ENCODE results near the gene SBF2.

Gene SBF2

GRCh38 chr11:10164621-10165020 is 129.4 kb downstream of the SBF2 start:
- Histone ChIP-seq H3K4me3 (ENCODE audit: extremely low read depth, insufficient read depth, low read length, poor library complexity, severe bottlenecking) (no peak overlapping the region), H3K4me1 (ENCODE audit: control insufficient read depth, insufficient read depth, low read length, poor library complexity, severe bottlenecking) (peaks cover 3% of the 10 kb centered on the region)

GRCh38 chr11:10162222-10162621 is 131.8 kb downstream of the SBF2 start:
- H3K4me1 ChIP-seq (ENCODE audit: control insufficient read depth, insufficient read depth, low read length, poor library complexity, severe bottlenecking): peaks cover 3% of the 10 kb centered on the region
- H3K27ac ChIP-seq (ENCODE audit: low read depth, low read length, severe bottlenecking): no peak overlapping the region
- no peaks in the 10 kb centered on the region for H3K36me3 ChIP-seq (ENCODE audit: control insufficient read depth, insufficient read depth, low read length)
- H3K4me3 ChIP-seq (ENCODE audit: extremely low read depth, insufficient read depth, low read length, poor library complexity, severe bottlenecking): no peak overlapping the region
- WGBS, 2 experiments (ENCODE audit: insufficient coverage in 2 of 2): no CpG with 5 or more reads among the region's 2 CpGs
- H3K9me3 ChIP-seq (ENCODE audit: control insufficient read depth, low read length): no peaks in the 10 kb centered on the region

More at GRCh38 chr11:10164621-10165020, 129.4 kb downstream of the SBF2 start:
- Histone ChIP-seq H3K36me3 (ENCODE audit: control insufficient read depth, insufficient read depth, low read length) (no peaks in the 10 kb centered on the region), H3K27ac (ENCODE audit: low read depth, low read length, severe bottlenecking) (no peak overlapping the region), H3K9me3 (ENCODE audit: control insufficient read depth, low read length) (no peaks in the 10 kb centered on the region)

DNA sequence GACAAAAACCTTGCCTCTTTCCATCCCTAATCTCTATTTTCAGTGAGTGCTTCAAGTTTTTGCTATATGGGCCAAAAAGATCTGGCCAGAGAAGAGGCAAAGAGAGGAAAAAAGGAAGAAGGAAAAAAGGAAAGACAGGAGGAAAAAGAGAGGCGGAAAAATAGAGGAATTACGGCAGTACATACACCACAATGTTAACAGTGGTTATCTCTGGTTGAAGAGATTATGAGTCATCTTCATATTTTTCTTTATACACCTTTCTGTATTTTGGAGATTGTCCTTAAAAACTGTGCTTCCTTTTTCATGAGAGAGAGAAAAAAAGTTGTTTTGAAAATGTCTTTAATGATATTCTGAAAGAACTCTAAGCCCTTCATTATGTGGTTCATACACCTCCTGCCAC is 133.7 kb downstream of the SBF2 start:
- no peak overlapping the region for H3K4me3 ChIP-seq (ENCODE audit: extremely low read depth, insufficient read depth, low read length, poor library complexity, severe bottlenecking)
- no CpG with 5 or more reads among the region's 2 CpGs for WGBS, 2 experiments (ENCODE audit: insufficient coverage in 2 of 2)
- no peak overlapping the region for H3K27ac ChIP-seq (ENCODE audit: low read depth, low read length, severe bottlenecking)

DNA sequence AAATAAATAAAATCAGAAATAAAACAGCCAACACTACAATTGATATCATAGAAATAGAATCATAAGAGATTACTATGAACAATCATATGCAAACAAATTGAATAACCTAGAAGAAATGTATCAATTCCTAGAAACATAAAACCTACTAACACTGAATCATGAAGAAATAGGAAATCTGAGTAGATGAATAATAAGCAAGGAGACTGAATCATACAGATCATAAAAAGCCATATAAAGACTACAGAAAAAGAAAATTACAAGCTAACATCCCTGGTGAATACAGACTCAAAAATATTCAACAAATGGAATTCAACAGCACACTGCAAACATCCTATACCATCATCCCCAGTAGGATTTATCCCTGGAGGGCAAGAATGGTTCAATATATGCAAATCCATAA is 135.6 kb downstream of the SBF2 start:
- Histone ChIP-seq H3K36me3 (ENCODE audit: control insufficient read depth, insufficient read depth, low read length) (peaks cover 3% of the 10 kb centered on the region), H3K9me3 (ENCODE audit: control insufficient read depth, low read length) (no peaks in the 10 kb centered on the region), H3K27ac (ENCODE audit: low read depth, low read length, severe bottlenecking) (no peak overlapping the region), H3K4me3 (ENCODE audit: extremely low read depth, insufficient read depth, low read length, poor library complexity, severe bottlenecking) (no peak overlapping the region), H3K4me1 (ENCODE audit: control insufficient read depth, insufficient read depth, low read length, poor library complexity, severe bottlenecking) (peaks cover 3% of the 10 kb centered on the region)

More for the DNA sequence above, 133.7 kb downstream of the SBF2 start:
- peaks cover 3% of the 10 kb centered on the region for H3K36me3 ChIP-seq (ENCODE audit: control insufficient read depth, insufficient read depth, low read length)
- no peaks in the 10 kb centered on the region for H3K9me3 ChIP-seq (ENCODE audit: control insufficient read depth, low read length)
- peaks cover 3% of the 10 kb centered on the region for H3K4me1 ChIP-seq (ENCODE audit: control insufficient read depth, insufficient read depth, low read length, poor library complexity, severe bottlenecking)

- H3K9me3 ChIP-seq (ENCODE audit: control insufficient read depth, low read length): no peaks in the 10 kb centered on the region
- peaks cover 3% of the 10 kb centered on the region for H3K36me3 ChIP-seq (ENCODE audit: control insufficient read depth, insufficient read depth, low read length)
Observed at GRCh38 chr11:10155793-10156490, 138.1 kb downstream of the SBF2 start.

GRCh38 chr11:10150800-10151199 is 143.2 kb downstream of the SBF2 start:
- 100% methylated on average over 1 of the region's 2 CpGs; no CpG with 5 or more reads in 1 of the 2 experiments for WGBS, 2 experiments (ENCODE audit: insufficient coverage in 2 of 2)
- no peak overlapping the region for H3K4me3 ChIP-seq (ENCODE audit: extremely low read depth, insufficient read depth, low read length, poor library complexity, severe bottlenecking)
- H3K9me3 ChIP-seq (ENCODE audit: control insufficient read depth, low read length): peaks cover 4% of the 10 kb centered on the region
- H3K4me1 ChIP-seq (ENCODE audit: control insufficient read depth, insufficient read depth, low read length, poor library complexity, severe bottlenecking): no peaks in the 10 kb centered on the region
- H3K27ac ChIP-seq (ENCODE audit: low read depth, low read length, severe bottlenecking): no peak overlapping the region
- H3K36me3 ChIP-seq (ENCODE audit: control insufficient read depth, insufficient read depth, low read length): no peaks in the 10 kb centered on the region

More at GRCh38 chr11:10155793-10156490, 138.1 kb downstream of the SBF2 start:
- H3K27ac ChIP-seq (ENCODE audit: low read depth, low read length, severe bottlenecking): no peak overlapping the region
- H3K4me3 ChIP-seq (ENCODE audit: extremely low read depth, insufficient read depth, low read length, poor library complexity, severe bottlenecking): no peak overlapping the region
- 91 to 97% methylated on average over 11 to 17 of the region's 17 CpGs for WGBS, 2 experiments (ENCODE audit: insufficient coverage in 2 of 2)
- no peaks in the 10 kb centered on the region for H3K4me1 ChIP-seq (ENCODE audit: control insufficient read depth, insufficient read depth, low read length, poor library complexity, severe bottlenecking)

- no peaks in the 10 kb centered on the region for H3K4me1 ChIP-seq (ENCODE audit: control insufficient read depth, insufficient read depth, low read length, poor library complexity, severe bottlenecking)
- peaks cover 4% of the 10 kb centered on the region for H3K9me3 ChIP-seq (ENCODE audit: control insufficient read depth, low read length)
- H3K4me3 ChIP-seq (ENCODE audit: extremely low read depth, insufficient read depth, low read length, poor library complexity, severe bottlenecking): no peak overlapping the region
- no peaks in the 10 kb centered on the region for H3K36me3 ChIP-seq (ENCODE audit: control insufficient read depth, insufficient read depth, low read length)
- H3K27ac ChIP-seq (ENCODE audit: low read depth, low read length, severe bottlenecking): no peak overlapping the region
Observed at GRCh38 chr11:10149553-10149952, 144.5 kb downstream of the SBF2 start.

GRCh38 chr11:10147195-10147594 is 146.8 kb downstream of the SBF2 start:
- WGBS, 2 experiments (ENCODE audit: insufficient coverage in 2 of 2): 90 to 100% methylated on average over 2 to 3 of the region's 3 CpGs
- Histone ChIP-seq H3K4me1 (ENCODE audit: control insufficient read depth, insufficient read depth, low read length, poor library complexity, severe bottlenecking) (no peaks in the 10 kb centered on the region), H3K4me3 (ENCODE audit: extremely low read depth, insufficient read depth, low read length, poor library complexity, severe bottlenecking) (no peak overlapping the region), H3K36me3 (ENCODE audit: control insufficient read depth, insufficient read depth, low read length) (no peaks in the 10 kb centered on the region), H3K9me3 (ENCODE audit: control insufficient read depth, low read length) (peaks cover 4% of the 10 kb centered on the region), H3K27ac (ENCODE audit: low read depth, low read length, severe bottlenecking) (no peak overlapping the region)

DNA sequence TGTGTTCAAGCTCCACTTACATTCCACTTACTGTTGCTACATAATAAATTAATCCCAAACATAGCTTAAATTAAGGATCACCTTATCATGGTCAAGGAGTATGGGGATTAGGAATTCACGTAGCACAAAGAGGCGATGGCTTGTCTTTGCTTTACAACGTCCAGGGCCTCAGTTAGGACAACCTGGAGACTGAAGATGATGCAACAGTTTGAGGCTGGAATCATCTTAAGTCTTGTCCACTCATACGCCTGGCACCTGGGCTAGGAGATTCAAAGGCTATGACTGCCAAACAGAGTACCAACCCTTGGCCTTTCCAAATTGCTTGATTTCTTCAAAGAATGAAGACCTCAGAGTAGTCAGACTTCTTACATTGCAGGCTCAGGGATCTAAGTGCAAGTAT is 149.1 kb downstream of the SBF2 start:
- peaks cover 4% of the 10 kb centered on the region for H3K9me3 ChIP-seq (ENCODE audit: control insufficient read depth, low read length)
- H3K27ac ChIP-seq (ENCODE audit: low read depth, low read length, severe bottlenecking): no peak overlapping the region
- no peaks in the 10 kb centered on the region for H3K4me1 ChIP-seq (ENCODE audit: control insufficient read depth, insufficient read depth, low read length, poor library complexity, severe bottlenecking)
- no peaks in the 10 kb centered on the region for H3K36me3 ChIP-seq (ENCODE audit: control insufficient read depth, insufficient read depth, low read length)
- no peak overlapping the region for H3K4me3 ChIP-seq (ENCODE audit: extremely low read depth, insufficient read depth, low read length, poor library complexity, severe bottlenecking)
- 95 to 96% methylated on average over 4 of the region's 4 CpGs for WGBS, 2 experiments (ENCODE audit: insufficient coverage in 2 of 2)

DNA sequence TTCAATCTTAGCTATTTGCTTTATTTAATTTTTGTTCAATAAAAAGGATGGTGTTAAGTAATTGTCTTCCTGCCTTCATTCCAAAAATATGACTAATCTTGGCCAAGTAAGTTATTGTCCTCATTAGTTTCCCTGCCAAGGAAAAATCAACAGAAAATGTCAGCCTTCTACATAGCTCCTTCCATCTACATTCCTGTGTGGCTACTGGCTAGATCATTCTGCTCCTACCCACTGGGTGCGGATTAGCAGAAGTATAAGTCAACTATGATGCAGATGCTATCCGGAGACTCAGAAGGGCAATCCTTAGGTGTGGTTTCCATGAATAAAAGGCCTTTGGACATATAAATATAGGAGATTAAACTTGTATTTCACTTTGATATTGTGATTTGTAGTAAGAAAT is 154.4 kb downstream of the SBF2 start:
- H3K4me3 ChIP-seq (ENCODE audit: extremely low read depth, insufficient read depth, low read length, poor library complexity, severe bottlenecking): no peak overlapping the region
- peaks cover 5% of the 10 kb centered on the region for H3K9me3 ChIP-seq (ENCODE audit: control insufficient read depth, low read length)
- H3K27ac ChIP-seq (ENCODE audit: low read depth, low read length, severe bottlenecking): no peak overlapping the region
- 72 to 73% methylated on average over 2 of the region's 2 CpGs for WGBS, 2 experiments (ENCODE audit: insufficient coverage in 2 of 2)
- no peaks in the 10 kb centered on the region for H3K36me3 ChIP-seq (ENCODE audit: control insufficient read depth, insufficient read depth, low read length)
- no peaks in the 10 kb centered on the region for H3K4me1 ChIP-seq (ENCODE audit: control insufficient read depth, insufficient read depth, low read length, poor library complexity, severe bottlenecking)

DNA sequence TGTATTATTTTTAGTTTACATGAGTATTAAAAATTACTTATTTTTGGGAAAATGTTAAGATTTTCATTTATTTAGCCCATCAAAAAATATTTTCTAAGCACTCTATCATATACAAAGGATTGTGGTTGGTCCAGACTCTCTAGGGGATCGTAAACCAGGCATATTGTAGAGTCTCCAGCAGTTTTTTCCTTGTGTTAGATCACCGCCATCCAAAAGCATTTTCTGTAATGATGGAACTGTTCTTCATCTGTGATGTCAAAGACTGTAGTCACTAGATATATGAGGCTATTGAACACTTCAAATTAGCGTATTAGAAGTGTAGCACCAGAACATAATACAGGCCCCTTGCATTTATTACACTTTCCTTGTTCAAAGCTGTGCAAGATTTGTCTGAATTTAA is 154.9 kb downstream of the SBF2 start:
- 100% methylated on average over 1 to 3 of the region's 3 CpGs for WGBS, 2 experiments (ENCODE audit: insufficient coverage in 2 of 2)
- H3K4me3 ChIP-seq (ENCODE audit: extremely low read depth, insufficient read depth, low read length, poor library complexity, severe bottlenecking): no peak overlapping the region

More for the DNA sequence above, 154.9 kb downstream of the SBF2 start:
- Histone ChIP-seq H3K27ac (ENCODE audit: low read depth, low read length, severe bottlenecking) (no peak overlapping the region), H3K9me3 (ENCODE audit: control insufficient read depth, low read length) (peaks cover 10% of the 10 kb centered on the region), H3K4me1 (ENCODE audit: control insufficient read depth, insufficient read depth, low read length, poor library complexity, severe bottlenecking) (no peaks in the 10 kb centered on the region), H3K36me3 (ENCODE audit: control insufficient read depth, insufficient read depth, low read length) (peaks cover under 1% of the 10 kb centered on the region)

Measured in mesodermal cell (in vitro differentiated cells).